Panc1 (cell line): ENCODE measurements around the gene OR5AU1. TPM values are rescaled to one million over a fixed set of nuclear protein-coding genes. Genes with fewer than 3 reads are reported as not detected.

Source experiments
- ATAC-seq: fragments of 200-7000 bp; cut with Tn5 transposase; 2 replicates; pipeline ENCODE4 v1.9.1; 2020; ENCODE audit warnings: mild to moderate bottlenecking, moderate library complexity
- BruUV-seq: library from RNA; stranded (reverse); fragments of 400-500 nt; replicated peaks from 2 replicates; lab custom pipeline; 2021; lab: Mats Ljungman, UMichigan
- CTCF ChIA-PET: fragments of 300-600 bp; sonication (Branson Sonifier 250); formaldehyde crosslinking; loops from one replicate; lab custom pipeline; 2022; ENCODE audit warnings: antibody characterized with exemption; lab: Charles Lee
- POLR2A ChIA-PET: fragments of 300-600 bp; sonication (Branson Sonifier 250); formaldehyde crosslinking; loops from one replicate; lab custom pipeline; 2022; ENCODE audit warnings: antibody characterized with exemption; lab: Charles Lee
- DNase-seq: peaks from one replicate; pipeline ENCODE4 v3.0.0-alpha.2; 2010; ENCODE audit warnings: low read depth, low spot score
- H3K27ac ChIP-seq: 2 replicates; pipeline ENCODE4 v1.5.1; 2011; ENCODE audit warnings: mild to moderate bottlenecking, low read length, inconsistent platforms
- H3K27me3 ChIP-seq: fragments of 200-500 bp; sonication (Bioruptor generic); 2 replicates; pipeline ENCODE4 v1.6.0; 2014; ENCODE audit warnings: low read length, inconsistent platforms; ENCODE audit not compliant: control insufficient read depth, insufficient read depth
- H3K36me3 ChIP-seq: fragments of 200-500 bp; sonication (Bioruptor generic); 2 replicates; pipeline ENCODE4 v1.5.1; 2014; ENCODE audit warnings: inconsistent platforms, mild to moderate bottlenecking, low read length, moderate library complexity; ENCODE audit not compliant: control insufficient read depth, insufficient read depth
- H3K4me1 ChIP-seq: 2 replicates; pipeline ENCODE4 v1.5.1; 2011; ENCODE audit warnings: inconsistent platforms, mild to moderate bottlenecking, low read length, moderate library complexity; ENCODE audit not compliant: control insufficient read depth, insufficient read depth
- H3K4me3 ChIP-seq, 2 experiments: 2 replicates each; pipeline ENCODE4 v1.5.1; 2011 to 2012; ENCODE audit warnings: low read depth in 2 of 2, low read length in 2 of 2, mild to moderate bottlenecking in 2 of 2, inconsistent platforms in 1 of 2, moderate library complexity in 1 of 2
- H3K9me3 ChIP-seq: fragments of 200-500 bp; sonication (Bioruptor generic); 2 replicates; pipeline ENCODE4 v1.5.1; 2014; ENCODE audit warnings: low read depth, mild to moderate bottlenecking, inconsistent platforms, low read length, moderate library complexity; ENCODE audit not compliant: control insufficient read depth, insufficient read depth
- POLR2AphosphoS5 ChIP-seq: IDR thresholded peaks from 2 replicates; pipeline ENCODE4 v1.6.1; 2012; ENCODE audit warnings: mild to moderate bottlenecking, low read depth, low read length, moderate library complexity
- SIN3A ChIP-seq: IDR thresholded peaks from 2 replicates; pipeline ENCODE4 v1.6.1; 2012; ENCODE audit warnings: low read depth, mild to moderate bottlenecking, low read length, moderate library complexity, borderline replicate concordance; ENCODE audit not compliant: insufficient read depth
- TCF7L2 ChIP-seq: IDR thresholded peaks from 2 replicates; pipeline ENCODE4 v1.6.1; 2011; ENCODE audit warnings: mild to moderate bottlenecking, low read depth, low read length, inconsistent platforms
- in situ Hi-C: cut with HindIII; loops from 2 replicates; pipeline ENCODE4 v1.10.0; 2016; ENCODE audit warnings: low sequenced_read_pairs, low pct_unique_long_range_greater_than_20kb
- intact Hi-C: fragments of 100-400 bp; cut with micrococcal nuclease; formaldehyde crosslinking; loops from one replicate; pipeline ENCODE4 v1.10.0; 2022; ENCODE audit not compliant: unreplicated experiment
- total RNA-seq: library from RNA; stranded (reverse); gene quantifications from one replicate; pipeline ENCODE4 v1.2.1, GENCODE V29; 2021; ENCODE audit not compliant: unreplicated experiment
- TF ChIP-seq, protein P1 (sequence below), 2 experiments: IDR thresholded peaks; 2 replicates each; pipeline ENCODE4 v1.6.1; 2011 to 2012; ENCODE audit warnings: low read depth in 2 of 2, control low read depth in 1 of 2, low read length in 1 of 2, mild to moderate bottlenecking in 1 of 2, moderate library complexity in 1 of 2; ENCODE audit not compliant: insufficient read depth in 1 of 2
- TF ChIP-seq, protein P2 (sequence below): fragments of 450-650 bp; IDR thresholded peaks from 2 replicates; pipeline ENCODE4 v1.5.1; 2017; ENCODE audit warnings: mild to moderate bottlenecking

The OR5AU1 gene
- total RNA-seq, 1 experiment from 2014 or later: not detected

GRCh38 chr14:21105095-21105494 lies 50.8 kb downstream of the OR5AU1 start:
- ChIA-PET CTCF (interaction anchor here (0.6 to 2.7 kb wide), 7 partner anchors 12 to 90 kb away, joined by 5 to 18 read pairs (median 10); partner anchors contain the start of gene ARHGEF40), POLR2A (no interaction called here)
- no peak overlapping the region for H3K4me3 ChIP-seq
- DNase-seq (no peak), ATAC-seq (no peak)
- H3K9me3 ChIP-seq: no peaks in the 10 kb centered on the region
- intact Hi-C loops (loop anchor here (5.0 kb wide), 1 partner anchor 38 kb away; no protein-coding TSS in a partner anchor), in situ Hi-C loops (no loop called here)
- TF ChIP-seq POLR2AphosphoS5: no peak
- TF ChIP-seq SIN3A: no peak
- TF ChIP-seq TCF7L2: no peak
- TF ChIP-seq, protein P1, sequence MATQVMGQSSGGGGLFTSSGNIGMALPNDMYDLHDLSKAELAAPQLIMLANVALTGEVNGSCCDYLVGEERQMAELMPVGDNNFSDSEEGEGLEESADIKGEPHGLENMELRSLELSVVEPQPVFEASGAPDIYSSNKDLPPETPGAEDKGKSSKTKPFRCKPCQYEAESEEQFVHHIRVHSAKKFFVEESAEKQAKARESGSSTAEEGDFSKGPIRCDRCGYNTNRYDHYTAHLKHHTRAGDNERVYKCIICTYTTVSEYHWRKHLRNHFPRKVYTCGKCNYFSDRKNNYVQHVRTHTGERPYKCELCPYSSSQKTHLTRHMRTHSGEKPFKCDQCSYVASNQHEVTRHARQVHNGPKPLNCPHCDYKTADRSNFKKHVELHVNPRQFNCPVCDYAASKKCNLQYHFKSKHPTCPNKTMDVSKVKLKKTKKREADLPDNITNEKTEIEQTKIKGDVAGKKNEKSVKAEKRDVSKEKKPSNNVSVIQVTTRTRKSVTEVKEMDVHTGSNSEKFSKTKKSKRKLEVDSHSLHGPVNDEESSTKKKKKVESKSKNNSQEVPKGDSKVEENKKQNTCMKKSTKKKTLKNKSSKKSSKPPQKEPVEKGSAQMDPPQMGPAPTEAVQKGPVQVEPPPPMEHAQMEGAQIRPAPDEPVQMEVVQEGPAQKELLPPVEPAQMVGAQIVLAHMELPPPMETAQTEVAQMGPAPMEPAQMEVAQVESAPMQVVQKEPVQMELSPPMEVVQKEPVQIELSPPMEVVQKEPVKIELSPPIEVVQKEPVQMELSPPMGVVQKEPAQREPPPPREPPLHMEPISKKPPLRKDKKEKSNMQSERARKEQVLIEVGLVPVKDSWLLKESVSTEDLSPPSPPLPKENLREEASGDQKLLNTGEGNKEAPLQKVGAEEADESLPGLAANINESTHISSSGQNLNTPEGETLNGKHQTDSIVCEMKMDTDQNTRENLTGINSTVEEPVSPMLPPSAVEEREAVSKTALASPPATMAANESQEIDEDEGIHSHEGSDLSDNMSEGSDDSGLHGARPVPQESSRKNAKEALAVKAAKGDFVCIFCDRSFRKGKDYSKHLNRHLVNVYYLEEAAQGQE (IDR thresholded peaks at IDR 0.05; ENCODE audit: insufficient read depth in 1 of 2, low read depth in 2 of 2, low read length in 1 of 2): no peak
- TF ChIP-seq, protein P2, sequence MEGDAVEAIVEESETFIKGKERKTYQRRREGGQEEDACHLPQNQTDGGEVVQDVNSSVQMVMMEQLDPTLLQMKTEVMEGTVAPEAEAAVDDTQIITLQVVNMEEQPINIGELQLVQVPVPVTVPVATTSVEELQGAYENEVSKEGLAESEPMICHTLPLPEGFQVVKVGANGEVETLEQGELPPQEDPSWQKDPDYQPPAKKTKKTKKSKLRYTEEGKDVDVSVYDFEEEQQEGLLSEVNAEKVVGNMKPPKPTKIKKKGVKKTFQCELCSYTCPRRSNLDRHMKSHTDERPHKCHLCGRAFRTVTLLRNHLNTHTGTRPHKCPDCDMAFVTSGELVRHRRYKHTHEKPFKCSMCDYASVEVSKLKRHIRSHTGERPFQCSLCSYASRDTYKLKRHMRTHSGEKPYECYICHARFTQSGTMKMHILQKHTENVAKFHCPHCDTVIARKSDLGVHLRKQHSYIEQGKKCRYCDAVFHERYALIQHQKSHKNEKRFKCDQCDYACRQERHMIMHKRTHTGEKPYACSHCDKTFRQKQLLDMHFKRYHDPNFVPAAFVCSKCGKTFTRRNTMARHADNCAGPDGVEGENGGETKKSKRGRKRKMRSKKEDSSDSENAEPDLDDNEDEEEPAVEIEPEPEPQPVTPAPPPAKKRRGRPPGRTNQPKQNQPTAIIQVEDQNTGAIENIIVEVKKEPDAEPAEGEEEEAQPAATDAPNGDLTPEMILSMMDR: no peak
- BruUV-seq: no TSS peak
- H3K36me3 ChIP-seq: no peaks in the 10 kb centered on the region
- no peaks in the 10 kb centered on the region for H3K27me3 ChIP-seq
- H3K4me1 ChIP-seq: peaks cover 13% of the 10 kb centered on the region
- peak overlapping the region; percentile 92; the same call in 1 of the 2 replicates for H3K27ac ChIP-seq

Other genes starting within 250 kb of the OR5AU1 start
- not detected for gene RNASE2, start 200.6 kb downstream of the OR5AU1 start, total RNA-seq
- 39.6 TPM for gene METTL17, start 166.1 kb downstream of the OR5AU1 start, total RNA-seq
- gene SLC39A2, start 156.8 kb downstream of the OR5AU1 start, total RNA-seq: not detected
- 1.6 TPM for gene NDRG2, start 131.0 kb downstream of the OR5AU1 start, total RNA-seq
- not detected for gene TPPP2, start 125.8 kb downstream of the OR5AU1 start, total RNA-seq
- not detected for gene RNASE13, start 121.3 kb downstream of the OR5AU1 start, total RNA-seq
- gene RNASE7, start 113.7 kb downstream of the OR5AU1 start, total RNA-seq: not detected
- gene RNASE8, start 98.2 kb downstream of the OR5AU1 start, total RNA-seq: not detected
- 11.1 TPM for gene ARHGEF40, start 85.8 kb downstream of the OR5AU1 start, total RNA-seq
- gene ZNF219, start 57.4 kb downstream of the OR5AU1 start, total RNA-seq: 19.9 TPM
- 0.33 TPM for gene TMEM253, start 55.0 kb downstream of the OR5AU1 start, total RNA-seq
- 537 TPM for gene HNRNPC, start 113.4 kb upstream of the OR5AU1 start, total RNA-seq
- 0.28 TPM for gene RPGRIP1, start 124.0 kb upstream of the OR5AU1 start, total RNA-seq
- 84.5 TPM for gene SUPT16H, start 228.0 kb upstream of the OR5AU1 start, total RNA-seq